ENCODE results near the gene UBAP1L.

GRCh38 chr15:65048241-65048640 is 66.8 kb downstream of the UBAP1L start:
- TF ChIP-seq, protein P1, sequence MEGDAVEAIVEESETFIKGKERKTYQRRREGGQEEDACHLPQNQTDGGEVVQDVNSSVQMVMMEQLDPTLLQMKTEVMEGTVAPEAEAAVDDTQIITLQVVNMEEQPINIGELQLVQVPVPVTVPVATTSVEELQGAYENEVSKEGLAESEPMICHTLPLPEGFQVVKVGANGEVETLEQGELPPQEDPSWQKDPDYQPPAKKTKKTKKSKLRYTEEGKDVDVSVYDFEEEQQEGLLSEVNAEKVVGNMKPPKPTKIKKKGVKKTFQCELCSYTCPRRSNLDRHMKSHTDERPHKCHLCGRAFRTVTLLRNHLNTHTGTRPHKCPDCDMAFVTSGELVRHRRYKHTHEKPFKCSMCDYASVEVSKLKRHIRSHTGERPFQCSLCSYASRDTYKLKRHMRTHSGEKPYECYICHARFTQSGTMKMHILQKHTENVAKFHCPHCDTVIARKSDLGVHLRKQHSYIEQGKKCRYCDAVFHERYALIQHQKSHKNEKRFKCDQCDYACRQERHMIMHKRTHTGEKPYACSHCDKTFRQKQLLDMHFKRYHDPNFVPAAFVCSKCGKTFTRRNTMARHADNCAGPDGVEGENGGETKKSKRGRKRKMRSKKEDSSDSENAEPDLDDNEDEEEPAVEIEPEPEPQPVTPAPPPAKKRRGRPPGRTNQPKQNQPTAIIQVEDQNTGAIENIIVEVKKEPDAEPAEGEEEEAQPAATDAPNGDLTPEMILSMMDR (IDR thresholded peaks at IDR 0.05 in 8 of 11, conservative IDR thresholded peaks at IDR 0.05 in 3 of 11): no peak
- TF ChIP-seq POLR2AphosphoS5 (IDR thresholded peaks at IDR 0.05) (no peak), POLR2A (IDR thresholded peaks at IDR 0.05) (no peak)
